HL-60/S4 (cell line): ENCODE data around the gene EXD3.

ENCODE experiments used
- in situ Hi-C: fragments of 300-500 bp; cut with MboI; formaldehyde crosslinking; loops from 2 replicates; pipeline ENCODE4 v1.14.3; 2022; ENCODE audit warnings: low sequenced_read_pairs

The EXD3 gene

DNA sequence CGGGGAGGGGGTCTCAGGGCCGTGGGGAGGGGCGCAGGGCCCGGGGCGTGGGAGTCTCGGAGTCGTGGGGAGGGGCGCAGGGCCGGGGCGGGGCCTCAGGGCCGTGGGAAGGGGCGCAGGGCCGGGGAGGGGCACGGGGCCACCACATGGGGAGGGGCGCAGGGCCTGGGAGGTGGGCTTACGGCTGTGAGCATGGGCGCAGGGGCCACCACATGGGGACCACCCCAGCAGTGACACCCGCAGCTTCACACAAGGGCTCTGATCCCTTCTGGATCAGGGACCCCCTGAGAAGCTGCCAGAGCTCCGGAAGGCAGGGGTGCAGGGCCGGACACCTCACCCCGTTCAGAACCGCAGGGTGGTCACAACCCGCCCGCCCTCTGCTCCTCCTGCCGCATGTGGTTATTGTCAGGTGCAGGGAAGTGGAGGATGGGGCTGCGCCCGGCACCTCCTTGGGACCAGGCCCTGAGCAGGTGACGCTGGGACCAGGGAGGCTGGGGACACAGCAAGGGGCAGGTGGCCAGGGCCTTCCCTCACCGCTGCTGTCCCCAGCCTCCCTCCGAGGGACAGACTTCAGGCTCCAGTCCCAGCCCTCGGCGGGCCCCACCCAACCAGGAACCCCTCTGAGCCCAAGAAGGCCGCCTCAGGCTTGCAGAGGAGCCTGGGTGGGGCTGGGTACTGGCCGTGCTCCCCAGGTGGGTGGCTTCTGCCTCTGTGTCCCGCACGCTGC is 53.7 kb downstream of the EXD3 start:
- in situ Hi-C loops: no loop called here

DNA sequence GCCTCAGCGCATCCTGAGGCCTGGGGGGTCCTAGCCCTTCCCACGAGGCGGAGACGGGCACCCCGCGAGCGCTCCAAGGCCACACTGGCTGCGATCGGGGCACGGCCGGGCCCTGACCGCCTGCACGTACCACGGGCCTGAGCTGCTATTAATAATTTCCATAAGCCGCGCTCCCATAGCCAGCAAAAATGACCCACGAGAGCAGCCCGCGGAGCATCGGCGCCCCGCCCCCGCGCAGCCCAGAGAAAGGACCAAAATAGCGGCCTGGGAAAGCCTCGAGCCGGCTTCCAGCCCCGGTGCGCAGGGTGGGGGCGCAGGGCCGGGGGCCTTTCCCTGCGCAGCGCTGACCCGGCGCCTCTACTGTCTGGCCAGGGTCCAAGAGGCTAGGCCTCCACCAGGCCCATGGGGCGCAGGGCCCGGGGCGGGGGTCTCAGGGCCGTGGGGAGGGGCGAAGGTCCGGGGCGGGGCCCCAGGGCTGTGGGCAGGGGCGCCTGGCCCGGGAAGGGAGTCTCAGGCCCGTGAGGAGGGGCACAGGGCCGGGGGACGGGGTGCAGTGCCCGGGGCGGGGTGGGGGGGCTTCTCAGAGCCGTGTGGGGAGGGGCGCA is 54.4 kb downstream of the EXD3 start:
- in situ Hi-C loops: no loop called here

DNA sequence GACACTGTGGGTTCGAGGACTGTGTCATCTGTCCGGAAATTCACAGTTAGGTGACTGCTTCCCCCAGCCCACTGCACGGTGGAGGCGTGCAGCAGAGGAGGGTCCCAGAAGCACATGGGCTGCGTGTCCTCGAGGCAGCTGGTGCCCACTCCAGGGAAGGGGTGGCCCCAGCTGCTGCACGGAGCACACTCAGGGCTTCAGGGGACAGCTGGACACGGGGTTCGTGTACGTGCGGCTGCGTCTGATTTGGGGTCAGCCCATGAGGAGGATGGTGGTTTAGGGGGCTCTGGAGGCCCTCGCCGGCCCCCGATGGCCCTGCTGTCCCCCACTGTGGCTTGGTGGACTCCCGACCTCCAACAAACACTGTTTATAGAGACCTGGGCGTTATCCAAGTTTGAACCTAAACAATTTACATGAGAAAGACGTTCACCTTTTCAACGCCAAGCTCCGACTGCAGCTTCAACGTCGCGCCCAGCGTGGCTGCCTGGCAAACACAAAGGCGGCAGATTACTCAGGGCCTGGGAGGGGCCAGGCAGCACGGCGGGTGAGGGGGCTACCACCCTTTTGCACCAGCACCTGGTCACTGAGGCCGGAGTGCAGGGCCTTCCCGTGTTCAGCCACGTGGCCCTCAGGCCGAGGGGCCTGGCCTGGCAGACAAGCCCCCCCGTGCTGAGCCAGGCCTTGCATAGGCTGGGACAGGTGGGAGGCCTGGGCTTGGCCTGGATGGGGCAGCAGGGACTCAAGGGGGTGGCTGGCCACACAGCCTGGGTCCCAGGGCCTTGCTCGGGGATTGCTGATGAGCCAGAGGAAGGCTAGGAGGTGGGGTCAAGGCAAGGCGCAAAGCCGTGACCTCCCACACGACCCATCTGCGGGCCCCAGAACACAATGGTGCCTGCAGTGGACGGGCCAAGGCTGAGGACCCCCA is 55.2 kb downstream of the EXD3 start:
- in situ Hi-C loops: no loop called here

DNA sequence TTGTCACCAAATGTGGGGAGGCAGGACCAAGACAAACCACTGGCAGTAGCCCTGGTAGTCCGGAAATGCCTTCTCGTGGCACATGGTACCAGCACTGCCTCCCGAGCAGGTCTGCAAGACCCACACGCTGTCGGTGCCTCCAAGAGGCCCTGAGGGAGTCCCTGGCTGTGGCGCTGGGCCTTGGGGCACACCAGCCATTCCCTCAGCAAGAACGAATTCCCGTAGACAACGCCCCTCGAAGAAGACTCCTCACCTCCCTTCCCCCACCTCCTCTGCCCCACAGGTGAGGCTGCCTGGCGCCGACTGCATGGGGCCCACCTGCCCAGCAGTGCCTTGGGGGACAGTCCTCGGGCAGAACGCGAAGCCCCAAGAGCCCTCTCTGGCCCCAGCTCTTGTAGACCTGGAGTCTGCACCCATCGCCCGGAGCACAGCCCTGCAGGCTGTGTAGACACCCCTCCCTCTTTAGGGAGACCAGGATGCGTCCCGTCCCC is 56.0 kb downstream of the EXD3 start:
- in situ Hi-C loops: no loop called here

DNA sequence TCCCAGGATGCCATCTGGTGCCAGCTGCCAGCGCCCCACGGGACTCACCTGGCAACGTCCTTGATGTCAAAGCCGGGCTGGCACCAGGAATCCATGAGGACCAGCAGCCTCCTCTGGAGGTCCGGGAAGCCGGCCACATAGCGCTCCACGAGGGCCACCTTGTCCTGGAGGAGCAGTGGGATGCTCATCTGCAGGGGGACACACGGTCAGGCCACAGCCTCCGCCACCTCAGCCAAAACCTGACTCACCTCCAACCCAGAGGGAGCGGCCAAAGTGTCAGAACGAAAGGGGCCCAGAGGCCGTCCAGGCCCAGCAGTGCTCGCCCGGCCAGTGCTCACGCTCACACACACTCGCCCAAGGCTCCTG is 56.5 kb downstream of the EXD3 start:
- in situ Hi-C loops: no loop called here

DNA sequence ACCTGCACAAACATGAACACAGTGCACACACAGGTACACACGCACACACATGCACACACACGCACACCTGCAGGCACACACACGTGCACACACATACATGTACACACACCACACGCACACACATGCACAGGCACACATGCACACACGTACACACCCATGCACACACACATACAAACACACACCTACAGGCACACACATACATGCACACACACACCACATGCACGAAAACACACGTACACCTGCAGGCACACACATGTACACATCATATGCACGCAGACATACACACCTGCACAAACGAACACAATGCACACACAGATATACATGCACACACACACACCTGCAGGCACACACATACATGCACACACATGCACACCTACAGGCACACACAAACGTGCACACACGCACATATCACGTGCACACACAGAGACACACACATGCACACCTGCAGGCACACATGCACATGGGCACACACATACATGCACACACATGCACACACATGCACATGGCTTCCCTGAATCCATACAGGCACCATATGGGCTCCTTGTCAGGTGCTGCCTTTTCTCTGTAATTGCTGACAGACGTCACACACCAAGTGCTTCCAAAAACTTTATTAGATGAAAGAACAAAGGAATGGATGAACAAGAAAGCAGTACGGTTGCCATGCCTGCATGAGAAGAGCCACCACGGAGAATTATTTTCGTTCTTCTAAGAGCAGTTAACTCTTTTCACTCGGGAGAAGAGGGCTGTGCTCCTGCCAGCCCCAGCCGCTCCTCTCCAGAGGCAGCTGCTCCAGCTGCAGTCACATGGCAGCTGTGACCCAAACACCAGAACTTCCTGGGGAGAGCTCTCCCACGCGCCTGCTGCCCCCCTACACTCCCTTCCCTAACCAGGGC is 57.2 kb downstream of the EXD3 start:
- in situ Hi-C loops: no loop called here

DNA sequence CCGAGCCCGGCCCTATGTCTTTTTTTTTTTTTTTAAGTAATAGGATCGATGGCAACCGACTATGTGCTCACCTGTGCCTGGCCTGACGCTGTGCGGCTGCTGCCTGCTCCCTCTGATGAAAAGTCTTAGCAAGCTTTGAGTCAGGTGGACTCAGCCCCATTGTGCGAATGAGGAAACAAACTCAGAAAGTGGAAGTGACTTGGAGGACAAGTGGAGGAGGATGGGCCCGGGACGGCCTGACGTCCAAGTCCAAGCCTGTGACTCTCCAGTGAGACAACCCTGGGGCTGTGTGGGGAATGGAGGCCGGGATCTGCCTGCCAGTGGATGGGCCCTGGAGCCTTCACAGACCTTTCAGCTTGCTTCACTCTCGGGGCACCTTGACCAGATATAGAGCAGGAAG is 57.9 kb downstream of the EXD3 start:
- in situ Hi-C loops: no loop called here

DNA sequence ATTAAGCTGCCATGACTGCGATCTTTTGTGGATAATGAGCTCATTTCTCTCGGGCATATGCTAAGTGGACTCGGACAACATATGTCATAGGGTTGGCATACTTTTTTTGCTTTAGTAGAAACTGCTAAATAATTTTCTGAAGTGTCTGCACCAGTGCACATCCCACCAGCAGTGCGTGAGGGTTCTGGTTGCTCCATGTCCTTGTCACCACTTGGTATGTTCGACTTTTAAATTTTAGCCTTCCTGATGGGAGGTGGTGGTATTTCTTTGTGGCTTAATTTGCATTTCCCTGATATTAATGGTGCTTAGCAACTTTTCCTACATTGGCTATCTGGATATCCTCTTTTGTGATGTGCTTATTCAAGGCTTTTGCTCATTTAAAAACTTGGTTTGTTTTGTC is 63.1 kb downstream of the EXD3 start:
- in situ Hi-C loops: no loop called here

DNA sequence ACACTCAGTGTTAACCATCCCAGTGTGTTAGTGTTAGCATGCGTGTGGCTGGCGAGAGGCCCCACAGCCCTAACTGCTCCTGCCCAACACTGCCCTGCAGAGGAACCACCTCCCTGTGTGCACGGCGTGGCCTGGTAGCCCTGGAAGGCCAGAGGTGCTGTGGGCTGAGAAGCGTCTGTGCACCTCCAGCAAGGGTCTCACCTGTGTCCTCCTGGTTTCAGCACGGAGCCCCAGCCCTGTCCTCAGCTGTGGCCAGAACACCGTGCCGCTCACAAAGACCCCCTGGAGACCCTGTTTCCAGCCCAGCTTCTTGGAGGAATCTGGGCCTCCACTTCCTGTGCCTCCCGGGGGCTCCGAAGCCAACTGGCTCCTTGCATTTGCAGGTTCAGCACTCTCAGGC is 64.8 kb downstream of the EXD3 start:
- in situ Hi-C loops: no loop called here

DNA sequence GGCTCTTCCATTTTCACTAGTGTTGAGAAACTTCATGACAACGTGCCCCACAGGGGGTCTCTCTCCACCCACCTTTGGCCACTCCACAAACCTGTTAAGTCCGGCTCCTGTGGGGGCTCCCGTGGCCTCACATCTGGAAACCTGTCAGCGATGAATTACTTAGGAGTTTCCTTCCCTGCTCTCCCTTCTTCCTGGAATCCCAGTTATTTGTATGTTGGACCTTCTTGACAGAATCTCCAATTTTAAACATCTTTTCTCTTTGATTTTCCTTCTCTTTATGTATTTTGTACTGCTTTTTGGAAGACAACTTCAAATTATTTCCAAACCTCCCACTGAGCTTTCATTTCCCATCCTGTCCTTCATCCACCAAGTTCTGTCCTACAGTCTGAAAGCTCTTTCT is 65.8 kb downstream of the EXD3 start:
- in situ Hi-C loops: no loop called here

DNA sequence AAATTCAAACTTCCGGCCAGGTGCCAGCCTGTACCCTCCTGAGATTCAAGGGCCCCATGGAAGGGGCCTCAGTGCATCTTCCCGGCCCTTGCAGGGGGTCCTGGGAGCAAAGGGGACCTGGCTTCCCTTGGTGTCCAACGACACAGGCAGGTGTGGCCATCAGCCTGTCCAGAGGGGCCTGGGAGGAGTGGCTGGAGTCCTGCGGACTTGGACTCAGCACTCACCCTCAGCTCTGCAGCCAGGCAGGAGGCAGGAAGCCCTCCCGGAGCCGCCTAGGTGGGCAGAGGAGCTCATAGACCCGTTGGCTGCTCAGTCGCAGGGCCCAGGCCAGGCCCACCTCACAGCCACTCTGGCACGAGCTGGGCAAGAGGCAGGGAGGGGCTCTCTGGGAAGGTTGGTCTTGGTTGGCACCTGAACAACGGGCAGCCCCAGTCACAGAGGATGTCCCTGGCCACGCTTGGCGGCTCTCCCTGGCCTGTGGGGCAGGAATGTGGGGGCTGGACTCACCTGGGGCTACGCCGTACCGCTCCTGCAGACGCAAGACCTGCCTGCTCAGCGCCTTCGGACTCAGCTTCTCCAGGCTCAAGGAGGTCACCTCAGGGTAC is 67.1 kb downstream of the EXD3 start:
- in situ Hi-C loops: no loop called here

DNA sequence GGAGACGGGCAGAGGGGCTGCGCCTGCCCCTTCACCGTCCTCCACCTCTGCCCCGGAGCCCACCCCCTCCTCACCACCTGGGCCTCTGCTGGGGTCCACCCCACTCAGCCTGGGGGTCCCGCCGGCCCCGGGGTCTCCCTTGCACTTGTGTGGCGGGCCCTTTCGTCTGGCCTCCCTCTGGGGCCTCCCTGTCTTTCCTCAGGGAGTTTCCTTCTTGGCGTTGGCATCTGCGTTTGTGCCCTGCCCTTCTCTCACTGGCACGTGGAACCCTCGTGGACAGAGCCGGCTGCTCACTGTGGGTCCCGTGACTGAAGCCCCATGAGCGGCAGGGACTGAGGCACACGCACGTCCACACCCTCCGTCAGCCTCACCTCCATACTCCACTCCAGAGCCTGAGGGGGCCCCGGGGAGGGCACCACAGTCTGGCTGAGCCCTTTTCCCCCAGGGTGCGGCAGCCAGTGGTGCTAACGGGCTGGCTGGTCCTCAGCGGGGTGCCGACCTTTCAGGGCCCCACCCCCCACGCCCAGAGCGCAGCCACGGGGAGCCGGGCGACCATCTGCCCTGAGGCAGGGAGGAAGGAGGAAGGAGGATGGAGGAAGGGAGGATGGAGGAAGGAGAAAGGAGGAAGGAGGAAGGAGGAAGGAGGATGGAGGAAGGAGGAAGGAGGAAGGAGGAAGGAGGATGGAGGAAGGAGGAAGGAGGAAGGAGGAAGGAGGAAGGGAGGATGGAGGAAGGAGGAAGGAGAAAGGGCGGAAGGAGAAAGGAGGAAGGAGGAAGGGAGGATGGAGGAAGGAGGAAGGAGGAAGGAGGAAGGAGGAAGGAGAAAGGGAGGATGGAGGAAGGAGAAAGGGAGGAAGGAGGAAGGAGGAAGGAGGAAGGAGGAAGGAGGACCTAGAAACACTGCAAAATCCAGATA is 67.9 kb downstream of the EXD3 start:
- in situ Hi-C loops: no loop called here

DNA sequence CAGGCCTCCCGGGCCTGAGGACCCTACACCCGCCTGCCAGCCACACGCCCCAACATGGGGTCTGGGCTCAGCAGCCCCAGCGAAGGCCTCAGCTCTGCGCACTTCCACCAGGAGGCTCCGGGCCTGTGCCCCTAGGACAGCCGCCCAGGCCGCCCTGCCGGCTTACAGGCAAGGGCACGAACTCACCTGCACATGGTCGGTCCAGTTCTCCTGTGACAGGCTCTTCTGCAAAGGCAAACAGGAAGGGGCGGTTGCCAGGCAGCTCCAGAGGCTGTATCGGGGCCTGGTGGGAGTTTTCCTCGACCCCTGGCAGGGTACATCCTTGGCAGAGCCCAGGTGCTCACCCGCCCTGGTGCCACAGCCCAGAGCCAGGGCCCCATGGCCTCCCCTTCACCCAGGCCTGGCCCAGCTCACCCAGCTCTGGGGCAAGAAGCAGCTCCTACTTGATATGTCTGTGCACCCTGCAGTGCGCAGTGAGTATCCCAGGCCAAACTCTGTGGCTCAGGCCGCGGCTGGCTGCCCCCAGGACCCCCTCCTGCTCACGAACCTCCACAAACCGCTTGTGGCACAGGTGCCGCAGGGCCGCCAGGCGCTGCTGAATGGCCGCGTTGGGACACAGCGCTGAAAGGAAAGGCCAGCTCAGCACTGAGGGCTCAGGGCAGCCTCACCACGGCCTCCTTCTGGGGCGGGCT is 68.7 kb downstream of the EXD3 start:
- in situ Hi-C loops: no loop called here

DNA sequence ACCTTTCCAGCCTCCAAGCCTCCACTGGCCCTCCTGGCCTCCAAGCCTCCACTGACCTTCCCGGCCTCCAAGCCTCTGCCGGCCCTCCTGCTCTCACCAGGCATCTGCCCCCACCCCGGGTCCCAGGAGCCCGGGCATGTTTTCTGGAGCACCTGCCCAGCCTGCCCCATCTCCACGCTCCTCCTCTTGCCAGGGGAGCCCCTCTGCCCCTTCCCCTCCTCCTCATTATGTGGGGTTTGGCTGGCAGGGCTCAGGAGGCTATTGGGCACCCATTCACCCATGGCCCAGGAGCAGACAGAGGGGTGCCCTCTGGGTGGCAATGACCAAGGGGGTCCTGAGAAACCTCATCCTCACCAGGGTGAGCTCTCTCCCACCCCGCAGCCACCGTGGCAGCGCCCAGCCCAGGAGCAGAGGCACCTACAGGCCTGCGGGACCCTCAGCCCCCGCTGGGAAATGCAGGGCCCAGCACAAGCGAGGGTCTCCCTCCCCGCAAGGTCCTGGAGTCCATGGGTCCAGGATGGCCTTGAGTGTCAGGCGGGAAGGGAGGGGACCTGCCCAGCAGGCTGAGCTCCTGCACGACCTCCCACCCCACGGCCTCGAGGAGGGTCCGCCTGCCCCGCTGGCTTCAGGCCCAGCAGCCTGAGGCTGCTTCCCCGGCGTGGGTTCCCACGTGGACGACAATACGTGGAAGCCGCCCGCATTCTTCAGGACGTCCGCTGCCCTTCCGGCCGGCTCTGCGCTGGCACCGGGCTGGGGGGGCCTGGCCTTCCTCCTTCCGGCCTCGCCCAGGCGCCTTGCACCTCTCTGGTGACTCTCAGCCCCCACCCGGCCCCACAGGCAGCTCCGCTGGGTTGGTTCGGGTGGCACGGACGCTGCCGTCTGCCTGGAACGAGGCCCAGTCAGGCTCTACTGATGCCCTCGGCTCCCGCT is 69.5 kb downstream of the EXD3 start:
- in situ Hi-C loops: no loop called here

DNA sequence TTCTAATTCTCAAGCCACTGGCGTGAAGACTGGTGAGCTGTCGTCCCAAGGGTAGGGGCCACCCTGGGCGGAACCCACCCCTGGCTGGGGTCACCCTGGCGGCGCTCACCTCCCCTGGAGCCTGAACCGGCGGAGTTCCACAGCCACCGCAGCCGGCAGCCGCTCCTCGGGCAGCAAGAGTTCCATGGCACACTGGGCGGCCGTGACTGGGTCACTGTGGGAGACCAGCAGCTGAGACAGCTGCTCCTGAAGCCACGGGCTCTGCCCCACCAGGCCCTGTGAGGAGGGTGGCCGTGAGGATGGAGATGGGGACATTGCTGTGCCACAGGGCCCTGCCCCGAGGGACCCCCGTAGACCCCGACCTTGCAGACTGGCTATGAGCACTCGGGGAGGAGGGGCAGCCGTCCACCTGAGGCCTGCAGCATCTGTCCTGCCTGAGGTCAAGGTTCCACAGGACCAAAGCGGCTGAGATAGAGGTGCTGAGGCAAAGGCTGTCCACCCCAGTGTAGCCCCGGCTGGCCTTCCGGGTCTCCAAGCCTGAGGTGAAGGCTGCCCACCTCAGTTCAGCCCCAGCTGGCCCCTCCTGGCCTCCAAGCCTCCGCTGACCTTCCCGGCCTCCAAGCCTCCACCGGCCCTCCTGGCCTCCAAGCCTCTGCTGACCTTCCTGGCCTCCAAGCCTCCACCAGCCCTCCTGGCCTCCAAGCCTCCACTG is 70.3 kb downstream of the EXD3 start:
- in situ Hi-C loops: no loop called here

DNA sequence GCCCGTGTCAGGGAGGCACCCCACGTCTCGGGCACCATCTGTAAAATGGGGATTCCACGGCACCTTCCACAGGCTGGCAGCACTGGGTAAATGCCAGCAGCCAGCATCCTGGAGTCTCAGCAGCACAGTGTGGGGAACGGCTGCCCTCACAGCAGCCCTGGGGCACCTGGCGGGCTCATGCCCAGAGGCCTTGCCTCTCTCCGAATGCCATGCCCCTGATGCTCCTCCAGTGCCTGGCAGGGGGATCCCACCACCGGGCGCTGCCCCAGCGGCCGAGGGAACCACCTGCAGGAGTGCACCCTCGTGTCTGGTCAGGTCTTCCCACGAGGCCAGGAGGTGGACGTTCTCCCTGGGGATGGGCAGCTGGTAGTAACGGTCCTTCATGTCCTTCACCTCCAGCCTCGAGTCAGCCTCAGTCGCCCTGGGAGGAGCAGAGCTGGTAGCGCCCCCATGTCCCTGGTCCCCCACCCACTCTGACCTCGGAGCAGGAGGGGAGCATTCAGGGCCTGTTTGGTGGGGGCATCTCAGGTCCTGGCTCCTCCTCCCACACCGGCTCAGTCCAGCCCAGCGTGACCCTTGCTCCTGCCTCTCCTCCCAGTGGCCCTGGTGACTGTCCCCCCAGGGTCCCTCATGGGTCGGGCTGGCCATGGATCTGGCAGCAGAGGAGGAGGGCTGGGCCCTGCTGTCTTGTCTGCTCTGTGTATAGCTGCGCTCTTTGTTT is 71.0 kb downstream of the EXD3 start:
- in situ Hi-C loops: no loop called here
